ENCODE data around the gene ZC3H15.
A peak's percentile ranks its signal among the peaks of the same experiment; 100 is the strongest.
"Not testable (repeated sequence)": the region's sequence is repeated elsewhere in the genome, so short reads cannot be mapped to it uniquely, and the experiment has no call there.

The ZC3H15 gene

GRCh38 chr2:186485871-186486650 is at the start of gene ZC3H15:
ZC3H15 (plus strand) TSS chr2:186486260; CDS start chr2:186486383, 123 bp downstream.
- TF ChIP-seq POLR2A (IDR thresholded peaks at IDR 0.05; ENCODE audit: extremely low read depth, insufficient read length) (peak; percentile 76), MYC (IDR thresholded peaks at IDR 0.05; ENCODE audit: low read depth, low read length) (peak; percentile 82), CTCF (IDR thresholded peaks at IDR 0.05; ENCODE audit: low read depth, low read length) (no peak)
- TF ChIP-seq, protein P1, sequence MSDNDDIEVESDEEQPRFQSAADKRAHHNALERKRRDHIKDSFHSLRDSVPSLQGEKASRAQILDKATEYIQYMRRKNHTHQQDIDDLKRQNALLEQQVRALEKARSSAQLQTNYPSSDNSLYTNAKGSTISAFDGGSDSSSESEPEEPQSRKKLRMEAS (IDR thresholded peaks at IDR 0.05; ENCODE audit: low read depth, low read length): peak; percentile 93
- peak within 1 kb of the TSS; percentile 95 for H3K4me3 ChIP-seq (ENCODE audit: low read depth, low read length)
- peak; percentile 98 for DNase-seq (ENCODE audit: low read depth)

GRCh38 chr2:186437719-186438118 is 48.3 kb upstream of the ZC3H15 start:
- TF ChIP-seq POLR2A (IDR thresholded peaks at IDR 0.05; ENCODE audit: extremely low read depth, insufficient read length) (no peak), MYC (IDR thresholded peaks at IDR 0.05; ENCODE audit: low read depth, low read length) (no peak), CTCF (IDR thresholded peaks at IDR 0.05; ENCODE audit: low read depth, low read length) (no peak)
- TF ChIP-seq, protein P1 (IDR thresholded peaks at IDR 0.05; ENCODE audit: low read depth, low read length): no peak
- no peak overlapping the region for H3K4me3 ChIP-seq (ENCODE audit: low read depth, low read length)
- DNase-seq (ENCODE audit: low read depth): no peak

DNA sequence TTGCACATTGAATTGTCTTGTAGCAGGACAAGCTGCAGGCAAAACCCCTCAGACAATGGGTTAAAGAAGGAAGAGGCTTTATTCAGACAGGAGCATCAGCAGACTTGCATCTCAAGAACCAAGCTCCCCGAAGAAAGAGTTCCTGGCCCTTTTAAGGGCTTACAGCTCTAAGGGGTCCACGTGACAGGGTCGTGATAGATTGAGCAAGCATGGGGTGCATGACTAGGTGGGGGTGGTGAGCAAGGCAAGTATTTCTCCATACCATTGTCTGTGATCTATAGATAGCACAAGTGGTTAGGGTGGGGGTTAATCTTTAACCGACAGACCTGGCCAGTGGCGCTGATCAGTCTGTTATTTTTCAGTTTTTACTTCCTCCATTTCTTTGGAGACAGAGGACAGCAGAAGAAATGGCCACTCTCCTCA is 46.4 kb upstream of the ZC3H15 start:
- peak; percentile 49 for DNase-seq (ENCODE audit: low read depth)
- H3K4me3 ChIP-seq (ENCODE audit: low read depth, low read length): not testable (repeated sequence)

DNA sequence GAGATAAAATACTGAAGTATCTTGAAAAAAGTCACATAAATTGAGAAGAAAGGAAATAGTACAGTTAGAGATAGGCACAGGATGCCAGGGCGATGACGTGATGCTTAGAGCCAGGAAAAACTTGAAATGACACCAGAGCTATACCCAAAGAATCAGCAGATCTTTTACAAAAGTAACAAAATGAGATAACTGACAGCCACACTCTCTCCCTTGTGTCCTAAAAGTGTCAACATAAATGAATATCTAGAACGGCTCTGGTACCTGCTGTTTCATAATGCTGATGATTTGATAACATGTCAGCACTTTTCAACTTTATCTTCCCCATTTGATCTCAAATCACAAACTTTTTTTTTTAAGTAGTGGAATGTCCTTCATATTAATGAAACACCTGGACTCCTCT is 45.6 kb upstream of the ZC3H15 start:
- no peak overlapping the region for H3K4me3 ChIP-seq (ENCODE audit: low read depth, low read length)
- no peak for TF ChIP-seq POLR2A (IDR thresholded peaks at IDR 0.05; ENCODE audit: extremely low read depth, insufficient read length)
- no peak for TF ChIP-seq CTCF (IDR thresholded peaks at IDR 0.05; ENCODE audit: low read depth, low read length)
- TF ChIP-seq, protein P1 (IDR thresholded peaks at IDR 0.05; ENCODE audit: low read depth, low read length): no peak
- TF ChIP-seq MYC (IDR thresholded peaks at IDR 0.05; ENCODE audit: low read depth, low read length): no peak
- no peak for DNase-seq (ENCODE audit: low read depth)

- TF ChIP-seq POLR2A (IDR thresholded peaks at IDR 0.05; ENCODE audit: extremely low read depth, insufficient read length) (no peak), MYC (IDR thresholded peaks at IDR 0.05; ENCODE audit: low read depth, low read length) (no peak), CTCF (IDR thresholded peaks at IDR 0.05; ENCODE audit: low read depth, low read length) (no peak)
- TF ChIP-seq, protein P1 (IDR thresholded peaks at IDR 0.05; ENCODE audit: low read depth, low read length): no peak
- no peak for DNase-seq (ENCODE audit: low read depth)
- H3K4me3 ChIP-seq (ENCODE audit: low read depth, low read length): no peak overlapping the region
Measured at GRCh38 chr2:186442885-186443284, 43.2 kb upstream of the ZC3H15 start.

GRCh38 chr2:186443851-186444250 is 42.2 kb upstream of the ZC3H15 start:
- DNase-seq (ENCODE audit: low read depth): no peak
- no peak for TF ChIP-seq MYC (IDR thresholded peaks at IDR 0.05; ENCODE audit: low read depth, low read length)
- no peak for TF ChIP-seq POLR2A (IDR thresholded peaks at IDR 0.05; ENCODE audit: extremely low read depth, insufficient read length)
- no peak for TF ChIP-seq CTCF (IDR thresholded peaks at IDR 0.05; ENCODE audit: low read depth, low read length)
- TF ChIP-seq, protein P1 (IDR thresholded peaks at IDR 0.05; ENCODE audit: low read depth, low read length): no peak
- H3K4me3 ChIP-seq (ENCODE audit: low read depth, low read length): no peak overlapping the region

Data from NB4 (cell line).